LNCaP clone FGC (cell line): ENCODE measurements around the gene SLC2A11.
"Not testable (repeated sequence)": the region's sequence is repeated elsewhere in the genome, so short reads cannot be mapped to it uniquely, and the experiment has no call there.

Source experiments
- DNase-seq: peaks from one replicate; pipeline ENCODE4 v3.0.0-alpha.2; 2011; ENCODE audit warnings: low read depth
- H3K4me3 ChIP-seq: 2 replicates; pipeline ENCODE4 v1.5.1; 2011; ENCODE audit warnings: mild to moderate bottlenecking, low read depth, low read length, control low read depth
- TF ChIP-seq, protein P1 (sequence below): IDR thresholded peaks from 2 replicates; pipeline ENCODE4 v1.5.1; 2012; ENCODE audit warnings: mild to moderate bottlenecking; ENCODE audit not compliant: control insufficient read depth, insufficient read depth; ENCODE audit errors: extremely low read depth

SLC2A11 gene

DNA sequence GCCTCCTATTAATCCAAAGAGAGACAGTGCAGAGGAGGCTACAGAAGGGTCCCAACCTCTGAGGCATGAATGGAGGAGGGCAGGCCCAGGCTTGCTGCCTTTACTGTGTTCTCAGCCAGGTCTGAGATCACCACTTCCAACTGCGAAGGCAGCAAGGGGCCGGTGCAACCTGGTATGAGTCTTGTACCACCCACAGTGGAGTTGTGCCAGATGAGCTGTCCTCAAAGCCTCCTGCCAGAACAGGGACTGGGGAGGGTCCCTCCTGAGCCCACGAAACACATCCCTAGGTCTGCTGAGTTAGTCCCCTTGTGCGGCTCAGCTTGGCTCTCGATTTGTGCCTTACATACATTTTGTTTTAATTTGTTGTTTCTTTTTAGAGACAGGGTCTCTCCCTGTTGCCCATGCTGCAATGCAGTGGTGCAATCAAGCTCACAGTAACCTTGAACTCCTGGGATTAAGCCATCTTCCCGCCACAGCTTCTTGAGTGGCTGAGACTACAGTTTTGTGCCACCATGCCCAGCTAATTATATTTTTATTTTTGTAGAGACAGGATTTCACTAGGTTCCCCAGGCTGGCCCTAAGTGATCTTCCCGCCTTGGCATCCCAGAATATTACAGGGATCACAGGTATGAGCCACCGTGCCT, 45.8 kb downstream of the SLC2A11 start:
- TF ChIP-seq, protein P1, sequence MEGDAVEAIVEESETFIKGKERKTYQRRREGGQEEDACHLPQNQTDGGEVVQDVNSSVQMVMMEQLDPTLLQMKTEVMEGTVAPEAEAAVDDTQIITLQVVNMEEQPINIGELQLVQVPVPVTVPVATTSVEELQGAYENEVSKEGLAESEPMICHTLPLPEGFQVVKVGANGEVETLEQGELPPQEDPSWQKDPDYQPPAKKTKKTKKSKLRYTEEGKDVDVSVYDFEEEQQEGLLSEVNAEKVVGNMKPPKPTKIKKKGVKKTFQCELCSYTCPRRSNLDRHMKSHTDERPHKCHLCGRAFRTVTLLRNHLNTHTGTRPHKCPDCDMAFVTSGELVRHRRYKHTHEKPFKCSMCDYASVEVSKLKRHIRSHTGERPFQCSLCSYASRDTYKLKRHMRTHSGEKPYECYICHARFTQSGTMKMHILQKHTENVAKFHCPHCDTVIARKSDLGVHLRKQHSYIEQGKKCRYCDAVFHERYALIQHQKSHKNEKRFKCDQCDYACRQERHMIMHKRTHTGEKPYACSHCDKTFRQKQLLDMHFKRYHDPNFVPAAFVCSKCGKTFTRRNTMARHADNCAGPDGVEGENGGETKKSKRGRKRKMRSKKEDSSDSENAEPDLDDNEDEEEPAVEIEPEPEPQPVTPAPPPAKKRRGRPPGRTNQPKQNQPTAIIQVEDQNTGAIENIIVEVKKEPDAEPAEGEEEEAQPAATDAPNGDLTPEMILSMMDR: no peak
- H3K4me3 ChIP-seq: no peak overlapping the region
- no peak for DNase-seq

DNA sequence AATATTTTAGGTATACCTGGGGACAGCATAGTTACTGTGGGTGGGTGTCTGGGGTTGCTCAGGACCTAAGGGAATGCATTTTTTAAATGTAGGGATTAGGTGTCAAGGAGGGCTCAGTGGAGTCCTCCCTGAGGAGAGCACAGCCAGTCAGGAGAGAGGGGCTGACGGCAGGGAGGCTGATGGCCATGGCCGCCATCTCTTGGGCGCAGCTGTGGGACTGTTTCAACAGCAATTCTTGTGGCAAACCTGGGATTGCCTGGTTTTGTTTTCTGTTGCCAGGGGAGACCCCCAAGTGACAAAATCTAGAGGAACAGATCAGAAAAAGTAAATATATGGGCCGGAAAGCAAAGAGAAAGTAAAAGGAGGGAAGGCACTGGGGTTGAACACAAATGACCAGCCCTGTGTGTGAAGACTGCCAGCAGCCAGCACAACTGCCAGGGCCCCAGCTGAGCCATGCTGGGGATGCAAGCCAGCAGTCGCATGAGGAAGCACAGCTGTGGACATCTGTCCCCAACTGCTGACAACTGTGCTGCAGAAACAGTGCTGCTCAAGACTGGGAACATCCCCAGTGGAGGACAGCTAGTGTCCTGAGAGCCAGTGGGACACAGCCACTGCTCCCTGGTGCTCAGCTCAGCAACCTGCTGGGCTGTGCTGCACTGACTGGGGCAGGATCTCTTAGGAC, 47.0 kb downstream of the SLC2A11 start:
- TF ChIP-seq, protein P1: no peak
- no peak for DNase-seq
- no peak overlapping the region for H3K4me3 ChIP-seq

DNA sequence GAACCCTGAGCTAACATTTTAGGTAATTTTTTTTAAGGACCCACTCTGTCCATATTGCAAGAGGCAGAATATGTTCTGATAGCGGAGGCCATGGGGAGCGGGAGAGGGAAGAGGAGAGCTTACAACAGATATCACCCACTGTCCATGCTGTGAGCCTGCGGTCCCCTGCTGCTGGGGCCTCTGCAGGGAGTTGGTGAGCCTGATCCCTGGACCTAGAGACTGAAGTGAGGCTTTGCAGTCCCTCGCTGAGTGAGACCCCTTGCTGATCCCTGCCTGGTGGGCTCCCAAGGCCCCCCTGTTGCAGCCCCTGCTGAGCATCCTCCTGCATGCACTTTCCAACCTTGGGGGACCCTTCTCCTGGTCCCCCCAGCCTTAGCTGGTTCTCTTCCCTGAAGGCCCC, 49.0 kb downstream of the SLC2A11 start:
- H3K4me3 ChIP-seq: no peak overlapping the region
- no peak for DNase-seq
- TF ChIP-seq, protein P1: no peak

DNA sequence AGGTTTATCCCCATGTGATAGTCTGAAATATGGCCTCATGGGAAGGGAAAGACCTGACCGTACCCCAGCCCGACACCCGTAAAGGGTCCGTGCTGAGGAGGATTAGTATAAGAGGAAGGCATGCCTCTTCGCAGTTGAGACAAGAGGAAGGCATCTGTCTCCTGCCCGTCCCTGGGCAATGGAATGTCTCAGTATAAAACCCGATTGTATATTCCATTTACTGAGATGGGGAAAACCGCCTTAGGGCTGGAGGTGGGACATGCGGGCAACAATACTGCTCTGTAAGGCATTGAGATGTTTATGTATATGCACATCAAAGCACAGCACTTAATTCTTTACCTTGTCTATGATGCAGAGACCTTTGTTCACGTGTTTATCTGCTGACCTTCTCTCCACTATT, 49.7 kb downstream of the SLC2A11 start:
- H3K4me3 ChIP-seq, DNase-seq: not testable (repeated sequence)

DNA sequence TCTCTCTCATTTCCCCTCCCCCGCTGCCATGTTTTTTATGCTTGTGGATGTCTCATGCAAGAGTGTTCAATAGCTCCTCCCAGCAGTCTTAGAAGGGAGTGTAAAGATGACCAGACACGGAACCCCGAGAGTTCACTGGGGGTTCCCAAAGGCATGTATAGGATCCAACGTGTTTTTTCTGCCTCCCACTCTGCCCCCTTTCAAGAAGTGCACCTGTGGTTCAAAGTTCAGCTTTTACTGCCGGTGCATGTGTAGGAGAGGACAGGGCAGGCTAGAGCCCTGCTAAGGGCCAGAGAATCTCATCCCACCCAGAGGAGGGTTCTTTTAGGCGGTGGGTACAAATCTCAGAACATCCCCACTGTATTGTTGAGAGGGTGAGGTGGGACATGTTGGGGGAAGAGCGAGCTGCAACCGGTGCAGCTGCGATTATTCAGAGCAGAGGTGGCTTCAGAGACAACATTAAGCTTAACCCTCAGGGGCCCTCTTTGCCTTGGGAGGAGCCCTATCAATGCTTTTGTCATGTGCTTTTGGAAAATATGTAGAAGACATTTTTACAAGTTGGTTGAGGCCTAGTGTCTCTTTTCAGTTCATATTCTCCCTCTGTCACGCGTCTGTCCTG, 51.0 kb downstream of the SLC2A11 start:
- H3K4me3 ChIP-seq: no peak overlapping the region
- TF ChIP-seq, protein P1: no peak
- DNase-seq: no peak

DNA sequence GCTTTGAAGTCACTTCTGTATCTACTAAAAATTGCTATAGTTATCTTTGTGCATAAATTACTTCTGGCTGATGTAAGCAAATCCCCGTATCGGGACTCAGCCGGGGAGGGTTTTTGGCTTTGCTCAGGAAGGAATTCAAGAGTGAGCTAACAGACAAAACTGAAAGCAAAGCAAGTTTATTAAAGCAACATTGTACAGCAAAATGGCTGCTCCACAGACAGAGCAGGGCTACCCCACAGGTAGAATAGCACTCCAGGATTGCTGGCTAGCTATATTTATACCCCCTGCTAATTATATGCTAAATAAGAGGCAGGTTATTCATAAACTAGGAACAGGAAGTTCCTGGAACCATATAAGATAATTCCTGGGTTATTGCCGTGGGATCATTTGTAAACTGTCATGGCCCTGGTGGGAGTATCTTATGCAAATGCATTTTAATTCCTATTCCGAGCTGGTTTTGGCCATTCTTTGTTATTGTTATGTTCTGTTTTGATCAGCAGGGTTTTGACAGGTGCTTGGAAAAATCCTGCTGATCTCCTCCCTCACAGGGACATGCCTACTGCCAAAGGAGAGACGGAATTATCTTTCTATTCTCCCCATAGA, 51.7 kb downstream of the SLC2A11 start:
- H3K4me3 ChIP-seq: no peak overlapping the region
- no peak for DNase-seq
- TF ChIP-seq, protein P1: no peak

DNA sequence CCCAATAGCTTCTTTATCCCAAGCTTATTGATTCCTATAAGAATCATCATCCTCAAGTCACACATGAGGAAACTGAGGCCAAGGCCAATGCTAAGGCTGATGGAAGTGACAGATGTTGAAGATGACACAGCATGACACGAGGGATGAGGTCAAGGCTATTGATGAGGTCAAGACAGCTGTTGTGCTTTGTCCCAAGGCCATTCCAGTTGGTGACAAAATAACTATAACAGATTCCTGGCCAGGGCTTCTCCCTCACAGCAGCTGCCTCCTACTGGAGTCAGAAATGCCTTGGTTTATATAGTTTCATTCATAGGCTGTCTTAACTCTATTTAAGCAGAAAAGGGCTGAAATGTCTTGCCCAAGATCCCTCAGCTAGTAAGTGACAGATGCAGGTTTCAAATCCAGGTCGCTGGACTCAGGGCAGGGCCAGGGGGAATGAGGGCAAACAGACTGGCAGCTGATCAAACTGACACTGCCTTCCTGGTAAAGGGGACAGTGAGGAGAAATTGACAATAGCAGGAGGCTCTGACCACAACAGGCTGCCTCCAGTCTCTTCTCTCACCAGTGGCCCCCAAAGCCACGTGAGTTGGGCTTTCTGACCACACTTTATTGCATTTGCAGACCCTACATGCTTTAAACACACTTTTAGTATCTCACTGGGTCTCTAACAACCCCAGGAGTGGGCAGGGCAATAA, 53.0 kb downstream of the SLC2A11 start:
- TF ChIP-seq, protein P1: no peak
- DNase-seq: no peak
- no peak overlapping the region for H3K4me3 ChIP-seq
